COR-L47 (cell line): ENCODE measurements around the gene TRAF3.
"Not testable (repeated sequence)": the region's sequence is repeated elsewhere in the genome, so short reads cannot be mapped to it uniquely, and the experiment has no call there.

Source experiments
- DNase-seq: peaks from one replicate; lab custom pipeline; 2025; lab: John Stamatoyannopoulos, UW

The TRAF3 gene

DNA sequence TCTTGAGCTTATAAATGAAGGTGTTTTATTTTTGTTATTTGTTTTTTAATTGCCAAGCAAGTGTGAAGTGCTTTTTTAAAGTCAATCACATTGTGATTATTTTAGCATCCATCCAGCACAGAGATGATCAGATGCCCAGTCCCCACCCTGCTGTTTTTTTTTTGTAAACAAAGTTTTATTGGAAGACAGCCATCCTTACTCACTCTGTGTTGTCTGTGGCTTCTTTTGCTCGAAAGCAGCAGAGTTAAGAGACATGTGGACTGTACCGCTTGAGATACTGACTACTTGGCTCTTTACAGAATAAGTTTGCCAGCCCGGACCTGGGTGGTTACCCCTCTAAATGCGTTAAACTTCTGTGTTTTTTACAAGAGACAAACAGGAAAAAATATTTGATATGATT is 114.3 kb downstream of the TRAF3 start:
- DNase-seq = no peak

DNA sequence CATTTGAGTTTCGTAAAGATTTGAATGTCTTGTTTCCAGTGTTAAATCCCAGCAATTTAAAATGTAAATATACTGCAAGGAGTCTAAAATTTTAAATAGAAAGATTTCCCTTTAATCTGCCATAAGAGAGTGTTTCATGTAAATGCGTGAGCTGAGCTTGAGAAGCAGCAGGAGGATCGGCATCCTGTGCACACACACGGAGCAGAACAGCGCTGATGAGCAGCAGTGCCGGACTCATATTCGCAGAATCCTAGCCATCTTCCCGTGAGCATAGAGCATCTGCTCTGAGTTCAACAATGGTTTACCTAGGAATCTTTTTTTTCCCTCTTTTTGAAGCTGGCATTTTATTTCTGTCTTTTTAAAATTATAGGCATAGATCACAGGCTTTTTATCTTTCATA is 115.4 kb downstream of the TRAF3 start:
- no peak for DNase-seq

GRCh38 chr14:102893452-102893851 is 116.2 kb downstream of the TRAF3 start:
- DNase-seq = no peak

- DNase-seq = not testable (repeated sequence)
Measured at GRCh38 chr14:102896735-102897134, 119.5 kb downstream of the TRAF3 start.

- no peak for DNase-seq
Measured at GRCh38 chr14:102897299-102898027, 120.2 kb downstream of the TRAF3 start.

GRCh38 chr14:102898298-102898697 is 121.0 kb downstream of the TRAF3 start:
- DNase-seq = no peak

GRCh38 chr14:102898776-102899515 is 121.7 kb downstream of the TRAF3 start:
- DNase-seq = no peak

GRCh38 chr14:102899516-102899900 is 122.3 kb downstream of the TRAF3 start:
- DNase-seq = no peak

GRCh38 chr14:102900631-102901571 is 123.7 kb downstream of the TRAF3 start:
- DNase-seq = no peak

DNA sequence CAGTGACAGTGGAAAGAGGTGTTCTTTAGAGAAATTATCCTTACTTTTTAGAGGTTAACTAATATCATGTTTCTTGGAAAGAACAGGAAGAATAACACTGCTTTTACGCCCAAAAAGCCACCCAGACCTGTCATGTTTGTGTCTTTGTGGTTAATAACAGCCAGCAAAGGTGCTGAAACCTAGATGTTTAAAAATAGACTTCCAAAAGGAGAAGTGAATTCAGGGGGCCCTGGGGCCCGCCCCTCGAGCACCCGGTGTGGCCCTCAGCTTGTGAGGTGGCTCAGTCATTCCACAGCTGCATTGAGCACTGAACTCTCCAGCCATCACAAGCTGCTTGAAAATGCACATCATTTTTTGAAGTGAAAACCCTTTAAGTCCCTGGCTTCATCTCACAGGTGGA is 124.4 kb downstream of the TRAF3 start:
- no peak for DNase-seq

DNA sequence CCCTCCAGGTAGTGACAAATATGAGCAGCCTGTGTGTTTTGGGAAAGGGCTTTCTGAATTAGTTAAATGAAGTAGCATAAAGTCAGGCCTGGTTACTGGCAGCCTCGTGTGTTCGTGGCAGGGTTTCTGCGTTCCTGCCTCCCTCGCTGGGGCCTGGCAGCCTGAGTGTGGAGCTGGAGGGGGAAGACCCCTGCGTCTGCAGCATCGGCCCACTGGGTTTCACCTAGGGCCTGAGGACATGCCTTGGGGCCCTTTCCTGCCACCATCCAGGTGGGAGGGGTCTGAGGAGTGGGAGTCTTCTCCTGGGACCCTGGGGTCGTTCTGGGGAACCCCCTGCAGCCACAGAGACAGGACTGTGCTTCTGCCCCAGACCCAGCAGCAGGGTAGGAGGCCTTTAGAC is 124.8 kb downstream of the TRAF3 start:
- DNase-seq = no peak

- DNase-seq = peak; percentile 36
Measured at GRCh38 chr14:102902523-102903247, 125.4 kb downstream of the TRAF3 start.

DNA sequence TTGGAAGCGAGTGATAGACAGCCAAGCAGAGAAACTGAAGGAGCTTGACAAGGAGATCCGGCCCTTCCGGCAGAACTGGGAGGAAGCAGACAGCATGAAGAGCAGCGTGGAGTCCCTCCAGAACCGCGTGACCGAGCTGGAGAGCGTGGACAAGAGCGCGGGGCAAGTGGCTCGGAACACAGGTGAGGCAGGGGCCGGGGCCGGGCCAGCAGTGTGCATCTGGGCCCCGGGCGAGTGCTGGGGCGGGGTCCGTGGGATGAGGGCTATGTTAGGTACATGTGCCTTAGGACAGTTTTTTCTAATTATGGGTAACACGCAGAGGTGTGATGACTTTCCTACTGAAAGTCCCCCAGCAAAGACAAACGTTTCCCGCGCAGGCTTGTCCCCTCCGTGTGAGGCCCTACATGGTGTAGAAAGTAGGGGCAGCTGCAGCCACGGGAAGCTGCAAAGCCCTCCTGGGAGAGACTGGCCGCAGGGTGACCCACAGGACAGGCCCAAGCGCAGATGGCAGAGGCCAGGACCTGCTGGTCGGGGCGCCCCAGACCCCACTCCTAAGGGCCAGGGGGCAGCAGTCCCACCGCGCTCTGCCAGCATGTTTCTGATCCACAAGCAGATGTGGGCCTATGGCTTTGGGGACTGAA is 126.1 kb downstream of the TRAF3 start:
- no peak for DNase-seq

DNA sequence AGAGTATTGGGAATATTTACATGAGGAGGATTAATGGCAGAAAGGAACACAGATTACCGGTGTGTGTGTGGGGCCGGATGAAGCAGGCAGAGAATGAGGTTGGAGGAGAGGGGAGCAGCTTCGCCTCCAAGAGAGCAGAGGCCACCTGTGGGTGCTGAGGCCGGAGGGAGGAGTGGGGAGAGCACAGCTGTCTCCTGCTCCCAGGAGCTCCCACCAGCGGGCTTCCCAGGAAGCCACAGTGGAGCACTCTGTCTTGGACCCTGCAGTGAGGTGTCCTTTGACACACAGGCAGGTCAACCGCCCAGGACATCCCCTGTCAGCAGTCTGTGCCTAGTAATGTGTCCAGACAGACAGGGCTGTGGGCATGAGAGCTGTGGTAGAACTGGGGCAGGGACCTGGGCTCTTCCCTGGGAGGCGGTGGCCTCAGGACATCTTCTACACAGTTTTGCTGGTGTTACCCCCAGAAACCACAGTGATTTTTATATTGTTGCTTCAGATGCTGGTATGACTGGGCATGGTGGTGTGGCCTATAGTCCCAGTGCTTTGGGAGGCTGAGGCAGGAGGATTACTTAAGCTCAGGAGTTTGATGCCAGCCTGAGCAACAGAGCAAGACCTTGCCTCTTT is 126.8 kb downstream of the TRAF3 start:
- no peak for DNase-seq

- DNase-seq = no peak
Measured at GRCh38 chr14:102905116-102906108, 128.2 kb downstream of the TRAF3 start.

- DNase-seq = no peak
Measured at GRCh38 chr14:102906616-102907302, 129.5 kb downstream of the TRAF3 start.

- DNase-seq = no peak
Measured at GRCh38 chr14:102907303-102907844, 130.1 kb downstream of the TRAF3 start.

DNA sequence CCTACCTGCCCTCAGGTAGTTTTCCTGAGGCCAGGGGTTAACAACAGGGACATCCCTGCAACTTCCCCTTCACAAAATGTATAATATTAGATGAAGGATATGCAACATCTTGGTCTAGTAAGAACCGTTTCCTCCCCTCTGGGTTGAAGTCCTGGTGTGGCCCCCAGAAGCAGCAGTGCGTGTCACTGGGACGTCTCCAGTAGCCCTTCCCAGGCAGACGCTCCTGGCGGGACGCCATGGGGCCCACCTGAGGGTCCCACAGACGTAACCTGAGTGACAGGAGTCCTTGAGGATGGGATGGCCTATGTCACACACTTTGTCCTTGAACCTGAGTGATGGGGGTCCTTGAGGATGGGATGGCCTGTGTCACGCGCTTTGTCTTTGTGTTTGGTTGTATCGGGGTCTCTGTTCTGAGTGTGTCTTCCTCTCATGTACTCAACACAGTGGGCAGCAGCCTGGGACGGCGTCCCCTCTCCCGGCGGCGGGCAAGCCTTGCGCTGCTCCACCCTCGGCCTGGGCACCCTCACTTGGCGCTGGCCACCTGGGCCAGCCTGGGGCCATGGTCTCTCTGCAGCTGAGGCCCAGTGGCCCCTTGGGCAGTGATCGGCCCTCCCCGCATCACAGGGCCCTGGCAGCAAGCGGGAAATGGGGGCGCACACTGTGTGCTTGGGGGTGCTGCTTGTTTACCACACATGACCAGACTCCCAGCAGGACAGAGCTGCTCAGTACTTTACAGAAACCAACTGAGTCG is 130.9 kb downstream of the TRAF3 start:
- DNase-seq = no peak
